ENCODE results near the gene PRDM16. TPM values are rescaled to one million over a fixed set of nuclear protein-coding genes. Genes with fewer than 3 reads are reported as not detected.

Gene PRDM16
- total RNA-seq, 1 donor from 2014 or later = 12.9 TPM

DNA sequence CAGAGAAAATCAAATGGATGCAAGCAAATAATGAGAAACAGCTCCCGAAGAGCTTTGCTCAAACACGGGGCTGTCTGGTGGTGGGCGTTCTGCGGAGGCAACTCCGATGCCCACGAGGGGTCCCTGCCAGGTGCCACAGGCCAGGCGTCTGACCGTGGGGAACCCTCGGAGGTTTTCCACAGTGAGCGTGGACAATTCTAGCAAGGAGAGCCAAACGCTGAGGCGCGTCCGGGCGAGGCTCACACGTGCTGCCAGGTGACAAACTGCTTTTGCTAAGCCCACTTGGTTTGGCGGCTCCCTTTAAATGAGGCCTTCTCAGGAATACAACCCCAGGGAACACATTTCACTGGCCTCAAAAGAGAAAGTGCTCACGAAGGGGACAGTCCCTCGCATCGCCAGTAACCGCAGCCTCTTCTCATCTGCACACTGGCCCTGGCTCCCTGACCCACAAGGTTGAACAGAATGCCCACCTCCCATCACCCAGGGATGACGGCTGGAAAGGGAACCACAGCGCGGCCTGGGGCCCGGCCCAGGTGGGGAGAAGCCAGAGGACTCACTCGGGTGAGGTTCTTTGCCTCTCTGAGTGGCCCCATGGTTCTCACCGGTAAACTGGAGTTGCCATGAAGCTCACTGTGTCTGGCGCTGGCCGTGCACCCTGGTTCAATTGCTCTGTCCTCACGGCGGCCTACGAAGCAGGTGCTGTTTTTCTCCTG is 97.4 kb downstream of the PRDM16 start:
- intact Hi-C loops (cut with DNase I) = no loop called here
- no peak for DNase-seq (ENCODE audit: low spot score)

DNA sequence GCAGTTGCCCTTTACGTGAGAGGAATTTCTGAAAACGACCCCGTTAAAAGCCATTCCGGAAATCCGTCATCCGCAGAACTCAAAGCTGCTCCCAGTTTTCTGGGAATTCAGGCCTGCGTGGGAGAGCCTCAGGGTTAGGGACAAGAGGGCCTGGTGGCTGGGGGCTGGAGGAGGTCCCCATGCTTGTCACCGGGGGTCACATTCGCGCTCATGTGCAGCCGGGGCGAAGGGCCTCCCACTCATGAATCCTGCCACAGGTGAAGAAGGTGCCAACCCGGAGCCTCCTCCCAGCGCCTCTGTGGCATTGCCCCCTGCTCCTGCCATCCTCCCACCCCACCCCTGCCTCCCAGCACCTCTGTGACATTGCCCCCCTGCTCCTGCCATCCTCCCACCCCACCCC is 98.3 kb downstream of the PRDM16 start:
- intact Hi-C loops (cut with DNase I) = no loop called here
- DNase-seq (ENCODE audit: low spot score) = no peak

DNA sequence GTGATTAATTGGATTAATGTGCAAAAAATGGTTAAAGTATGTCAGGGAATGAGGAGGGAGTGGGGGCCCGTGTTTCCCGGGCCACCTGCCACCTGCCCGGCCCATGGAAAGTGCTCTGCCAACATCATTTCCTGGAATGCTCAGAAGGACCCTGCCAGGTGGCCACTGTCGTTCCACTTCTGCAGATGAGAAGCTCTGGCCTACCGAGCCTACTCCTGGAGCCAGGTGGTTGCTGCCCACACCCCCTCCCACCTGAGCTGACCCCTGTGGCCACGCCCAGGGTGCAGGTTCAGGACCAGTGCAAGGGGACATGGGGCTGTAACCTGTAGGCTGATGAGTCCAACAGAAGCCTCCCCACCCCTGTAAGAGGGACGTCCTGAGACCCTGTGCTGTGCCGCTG is 99.7 kb downstream of the PRDM16 start:
- no peak for DNase-seq (ENCODE audit: low spot score)
- intact Hi-C loops (cut with DNase I) = no loop called here

DNA sequence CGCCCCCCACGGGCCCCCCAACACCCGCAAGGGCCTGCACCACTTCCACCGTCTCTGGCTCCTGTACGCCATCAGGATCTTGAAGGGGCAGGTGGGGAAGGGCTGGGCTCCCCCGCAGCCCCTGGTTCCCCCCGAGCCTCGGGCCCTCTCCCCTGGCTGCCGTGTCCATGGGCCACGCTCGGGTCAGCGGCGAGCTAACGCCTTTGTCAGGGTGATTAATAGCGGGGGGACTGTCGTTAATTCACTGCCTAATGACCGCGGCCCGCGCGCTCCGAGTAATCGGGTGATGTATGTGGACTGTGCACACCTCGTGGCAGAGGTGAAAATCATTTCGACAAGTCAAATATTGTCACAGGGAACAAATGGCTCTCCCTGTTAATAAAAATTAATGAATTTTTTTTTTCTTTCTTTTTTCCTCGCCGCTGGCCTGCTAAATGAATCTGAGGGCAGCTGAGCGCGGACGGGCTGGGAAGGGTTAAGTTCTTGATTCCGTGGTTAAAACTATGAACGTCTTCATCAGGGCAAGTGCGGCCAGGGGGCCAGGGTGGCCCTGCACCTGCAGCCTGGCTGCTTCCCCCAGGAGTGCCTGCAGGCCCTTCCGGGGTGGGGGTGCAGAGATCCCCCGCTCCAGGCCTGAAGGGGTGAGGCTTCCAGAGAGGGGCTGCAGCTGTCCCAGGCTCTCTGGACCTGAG is 100.8 kb downstream of the PRDM16 start:
- intact Hi-C loops (cut with DNase I) = loop anchor here (2.0 to 5.0 kb wide), 3 partner anchors 103 to 252 kb away; partner anchors contain the start of gene PRDM16
- no peak for DNase-seq (ENCODE audit: low spot score)

DNA sequence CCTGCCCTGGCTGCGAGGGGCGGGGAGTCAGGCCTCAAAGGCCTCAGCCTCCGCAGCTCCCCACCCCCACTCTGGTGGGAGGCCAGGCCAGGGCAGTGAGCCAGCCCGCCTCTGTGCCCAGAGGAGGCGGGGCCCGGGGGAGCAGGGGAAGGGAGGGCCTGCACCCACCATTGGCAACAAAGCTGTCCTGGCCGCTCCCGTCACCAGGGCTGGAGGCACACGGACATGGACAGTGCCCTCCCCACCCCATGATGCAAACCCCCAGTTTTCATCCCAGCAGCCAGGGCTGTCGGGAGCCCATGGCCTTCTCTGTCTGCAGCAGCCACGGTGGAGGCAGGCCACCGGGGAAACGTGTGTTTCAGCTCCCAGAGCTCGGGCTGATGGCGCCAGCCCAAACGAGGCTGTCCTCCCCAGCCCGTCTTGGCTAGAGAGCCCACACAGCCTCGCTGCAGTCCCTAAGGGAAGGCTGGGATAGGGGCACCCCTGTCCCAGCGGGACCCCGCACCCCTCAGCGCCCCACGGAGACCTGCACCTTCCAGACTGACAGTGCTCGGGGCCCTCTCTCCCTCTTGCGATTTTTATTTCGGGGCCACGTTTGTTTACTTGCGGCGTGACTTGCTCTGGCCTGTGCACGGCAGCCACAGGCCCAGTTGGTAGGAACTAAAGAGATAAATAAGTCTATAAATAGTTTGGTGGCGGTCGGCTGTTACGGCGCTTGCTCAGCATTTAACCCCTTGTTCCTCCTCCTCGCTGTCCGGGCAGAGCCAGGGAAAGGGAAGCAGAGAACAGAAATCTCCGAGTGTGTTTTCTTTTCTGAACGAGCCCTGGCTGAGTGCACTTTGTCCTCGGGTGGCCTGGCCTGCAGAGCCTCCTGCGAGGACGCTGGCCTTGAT is 101.8 kb downstream of the PRDM16 start:
- intact Hi-C loops (cut with DNase I) = loop anchor here (2.0 to 5.0 kb wide), 3 partner anchors 104 to 251 kb away; partner anchors contain the start of gene PRDM16
- DNase-seq (ENCODE audit: low spot score) = peak; percentile 83

DNA sequence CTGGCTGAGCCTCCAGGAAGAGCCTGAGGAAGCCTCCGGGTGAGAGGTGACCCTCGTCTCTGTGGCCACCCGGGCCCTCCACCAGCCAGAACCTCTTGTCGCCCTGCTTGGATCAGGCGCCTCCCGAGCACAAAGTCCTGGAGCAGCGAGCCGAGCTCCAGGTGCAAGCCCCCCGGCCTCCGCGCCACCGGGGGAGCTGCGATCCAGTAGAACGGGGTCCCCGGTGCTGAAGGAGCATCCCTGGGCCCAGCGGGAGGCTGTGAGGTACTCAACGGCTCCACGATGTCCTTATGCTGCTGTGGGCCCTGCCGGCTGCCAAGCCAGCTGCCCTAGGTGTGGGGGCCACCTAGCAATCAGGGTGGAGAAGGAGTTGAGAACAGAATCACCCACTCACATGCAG is 102.8 kb downstream of the PRDM16 start:
- intact Hi-C loops (cut with DNase I) = loop anchor here (2.0 to 5.0 kb wide), 3 partner anchors 104 to 251 kb away; partner anchors contain the start of gene PRDM16
- DNase-seq (ENCODE audit: low spot score) = no peak

DNA sequence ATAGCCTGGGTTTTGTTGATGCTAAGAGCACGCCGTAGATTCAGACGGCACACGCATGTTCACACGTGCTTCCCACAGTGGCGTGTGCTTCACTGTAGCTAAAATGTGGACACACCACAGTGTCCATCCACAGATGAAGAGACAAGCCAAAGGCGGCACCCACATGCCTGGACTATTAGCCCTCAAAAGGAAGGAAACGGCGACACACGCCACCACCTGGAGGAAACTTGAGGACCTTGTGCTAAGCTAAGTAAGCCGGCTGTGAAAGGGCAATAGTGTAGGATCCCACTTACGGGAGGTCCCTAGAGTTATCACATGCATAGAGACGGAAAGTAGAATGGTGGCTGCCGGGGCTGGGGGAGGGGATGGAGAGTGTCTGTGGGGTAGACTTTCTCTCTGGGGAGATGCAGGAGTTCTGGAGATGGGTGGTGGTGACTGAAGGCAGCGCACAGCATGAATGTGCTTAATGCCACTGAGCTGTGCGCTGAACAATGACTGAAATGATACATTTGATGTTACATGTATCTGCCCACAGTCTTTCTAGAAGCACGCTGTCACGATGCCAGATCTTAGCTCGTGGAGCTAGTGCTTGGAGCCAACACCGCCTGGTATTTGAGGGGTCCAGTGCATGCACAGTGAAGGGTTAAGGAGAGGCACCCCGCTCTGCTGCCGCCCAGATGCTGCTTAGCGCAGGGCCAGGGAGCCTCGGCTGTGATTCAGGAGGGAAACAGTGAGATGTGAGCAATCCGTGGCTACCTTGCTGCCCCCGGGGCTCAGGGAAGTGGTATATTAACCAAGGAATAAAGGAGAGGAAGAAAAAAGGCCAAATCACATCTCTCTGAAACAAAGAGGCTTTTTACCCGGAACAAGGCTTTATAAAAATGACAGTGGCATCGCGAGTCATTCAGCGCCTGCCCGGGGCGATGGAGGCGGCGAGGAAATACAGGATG is 103.7 kb downstream of the PRDM16 start:
- intact Hi-C loops (cut with DNase I) = loop anchor here (5.0 kb wide), 2 partner anchors 105 to 250 kb away; partner anchors contain the start of gene PRDM16
- no peak for DNase-seq (ENCODE audit: low spot score)

DNA sequence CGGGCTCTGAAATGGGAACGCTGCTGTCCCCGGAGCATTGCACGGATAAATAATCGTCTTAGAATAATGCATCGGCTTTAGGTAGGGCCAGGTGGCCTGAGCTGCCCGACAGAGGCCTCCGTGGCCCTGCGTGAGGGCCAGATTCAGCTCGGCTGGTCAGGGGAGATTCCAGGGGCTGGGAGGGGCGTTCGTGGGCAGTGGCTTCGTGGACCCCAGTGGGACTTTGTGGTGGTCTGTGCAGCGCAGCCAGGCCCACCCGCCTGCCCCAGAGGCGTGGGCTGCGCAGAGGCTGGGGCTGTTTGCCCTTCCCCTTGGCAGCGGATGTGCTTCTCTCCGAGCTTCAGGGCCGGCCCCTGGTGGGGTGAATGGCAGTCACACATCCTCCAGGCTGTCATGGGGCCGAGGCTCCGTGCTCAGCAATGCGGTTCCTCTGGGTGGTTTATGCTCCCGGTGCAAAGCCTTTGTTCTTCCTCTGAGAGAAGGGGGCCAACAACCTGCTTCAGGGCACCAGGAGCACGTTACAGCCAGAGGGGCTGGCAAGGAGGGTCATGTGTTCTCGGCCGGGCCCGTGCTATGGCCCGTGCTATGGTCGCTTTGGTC is 104.5 kb downstream of the PRDM16 start:
- DNase-seq (ENCODE audit: low spot score) = no peak
- intact Hi-C loops (cut with DNase I) = loop anchor here (5.0 kb wide), 2 partner anchors 106 to 249 kb away; partner anchors contain the start of gene PRDM16

DNA sequence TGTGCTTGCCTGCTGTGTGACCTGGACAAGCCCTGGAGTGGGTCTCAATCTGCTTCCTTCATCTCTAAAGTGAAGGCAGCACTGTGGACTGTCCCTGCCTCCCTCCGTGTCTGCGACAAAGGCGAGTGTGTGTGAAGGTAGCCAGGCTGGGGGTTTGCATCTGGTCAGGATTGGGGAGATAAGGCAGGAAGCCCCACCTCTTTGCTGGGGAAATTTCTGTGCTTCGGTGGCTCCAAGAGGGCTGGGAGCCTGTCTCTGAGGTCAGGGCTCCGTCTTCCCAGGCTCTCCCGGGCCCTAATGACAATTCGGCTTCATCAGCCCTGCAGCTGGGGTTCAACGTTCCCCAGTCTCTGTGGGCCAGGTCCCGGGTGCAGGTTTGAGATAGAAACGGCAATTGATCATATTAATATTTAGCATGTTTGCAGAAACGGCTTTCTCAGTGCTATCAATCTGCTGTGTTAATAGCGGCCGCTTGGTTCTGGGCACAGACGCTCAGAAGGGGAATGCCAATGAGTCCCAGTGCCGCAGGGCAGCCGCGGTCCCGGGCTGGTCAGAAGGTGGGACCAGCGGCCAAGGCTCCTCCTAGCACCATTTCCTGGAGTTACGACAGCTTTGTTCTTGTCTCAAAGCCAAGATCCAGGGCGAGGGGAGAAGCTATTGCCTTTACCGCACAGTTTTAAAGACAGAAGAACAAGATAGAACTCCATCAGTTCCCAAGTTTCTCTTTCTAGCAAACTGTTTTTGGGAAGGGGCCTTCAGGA is 105.7 kb downstream of the PRDM16 start:
- intact Hi-C loops (cut with DNase I) = loop anchor here (5.0 kb wide), 2 partner anchors 107 to 248 kb away; partner anchors contain the start of gene PRDM16
- DNase-seq (ENCODE audit: low spot score) = no peak

DNA sequence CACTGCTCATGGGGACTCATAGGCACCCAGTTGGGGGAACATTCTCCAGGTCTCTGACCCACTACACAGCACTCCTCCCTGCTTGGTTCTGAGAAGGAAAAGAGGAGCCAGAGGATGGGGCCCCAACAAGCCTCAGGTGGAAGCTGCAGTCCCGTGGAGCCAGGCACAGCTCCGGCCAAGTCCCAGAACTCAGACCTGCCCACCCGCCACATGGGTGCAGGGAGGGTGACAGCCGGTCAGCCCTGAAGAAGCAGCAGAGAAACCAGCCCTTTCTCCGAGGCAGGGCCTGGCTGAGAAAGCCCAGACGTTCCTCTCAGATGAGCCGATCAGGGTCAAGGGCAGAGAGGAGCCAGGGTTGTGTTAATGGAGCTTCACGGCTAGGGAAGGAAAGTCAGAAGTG is 106.5 kb downstream of the PRDM16 start:
- intact Hi-C loops (cut with DNase I) = no loop called here
- DNase-seq (ENCODE audit: low spot score) = no peak

DNA sequence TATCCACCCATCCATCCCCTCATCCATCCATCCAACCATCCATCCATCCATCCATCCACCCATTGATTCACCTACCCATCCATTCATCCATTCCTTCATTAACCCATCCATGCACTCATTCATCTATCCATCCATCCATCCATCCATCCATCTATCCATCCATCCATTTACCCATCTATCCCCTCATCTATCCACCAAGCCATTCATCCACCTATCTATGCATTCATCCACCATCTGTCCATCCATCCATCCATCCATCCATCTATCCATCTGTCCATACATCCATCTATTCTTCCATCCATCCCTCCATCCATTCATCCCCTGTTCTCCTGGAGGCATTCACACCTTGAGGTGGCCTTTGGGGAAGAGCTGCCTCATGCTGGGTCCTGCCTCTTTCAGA is 107.0 kb downstream of the PRDM16 start:
- intact Hi-C loops (cut with DNase I) = no loop called here
- no peak for DNase-seq (ENCODE audit: low spot score)

DNA sequence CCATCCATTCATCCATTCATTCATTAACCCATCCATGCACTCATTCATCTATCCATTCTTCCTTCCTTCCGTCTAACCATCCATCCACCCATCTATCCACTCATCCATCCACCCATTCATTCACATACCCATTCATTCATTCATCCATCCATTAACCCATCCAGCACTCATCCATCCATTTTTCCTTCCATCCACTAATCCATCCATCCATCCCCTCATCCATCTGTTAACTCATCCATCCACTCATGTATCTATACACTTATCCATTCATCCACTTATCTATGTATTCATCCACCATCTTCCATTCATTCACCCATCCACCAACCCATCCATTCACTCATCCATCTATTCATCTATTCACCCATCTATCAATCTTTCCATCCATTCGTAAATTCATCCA is 107.8 kb downstream of the PRDM16 start:
- intact Hi-C loops (cut with DNase I) = no loop called here

DNA sequence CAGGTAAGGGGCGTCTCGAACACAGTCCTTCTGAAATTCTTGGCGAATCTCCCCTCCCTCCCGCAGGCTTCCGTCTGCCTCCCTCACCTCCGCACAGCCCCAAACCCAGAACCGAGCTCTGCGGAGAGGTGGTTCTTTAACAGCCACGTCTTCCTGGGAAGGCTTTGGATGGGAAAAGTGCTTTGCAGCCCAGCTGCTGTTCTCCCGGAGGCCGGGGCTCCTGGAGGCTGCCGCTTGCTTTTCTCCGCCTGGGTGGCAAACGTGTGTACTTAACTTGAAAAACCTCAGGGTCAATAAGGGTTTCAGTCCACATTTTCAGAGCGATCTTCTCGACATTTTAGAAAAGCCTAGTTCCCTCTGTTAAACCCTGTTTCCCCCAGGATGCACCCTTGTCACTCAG is 109.3 kb downstream of the PRDM16 start:
- DNase-seq (ENCODE audit: low spot score) = no peak

More for the DNA sequence above, 107.8 kb downstream of the PRDM16 start:
- no peak for DNase-seq (ENCODE audit: low spot score)

DNA sequence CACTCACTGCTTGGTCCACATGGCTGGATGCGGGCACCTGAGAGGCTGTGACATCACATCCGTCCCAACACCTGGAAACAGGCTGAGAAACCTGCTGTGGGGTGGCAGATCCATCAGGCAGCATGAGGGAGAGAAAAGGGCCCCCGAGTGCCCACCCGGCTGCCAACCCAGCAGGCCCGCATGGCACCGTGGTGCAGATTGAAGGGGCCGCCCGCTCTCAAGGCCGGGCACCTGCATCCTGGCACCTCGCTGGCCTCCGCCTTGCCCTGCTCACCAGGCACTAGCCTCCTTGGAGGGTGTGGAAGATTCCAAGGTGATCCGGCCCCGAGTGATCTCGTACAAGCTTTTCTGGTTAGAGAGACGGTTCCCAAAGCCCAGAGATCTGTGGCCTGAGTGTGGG is 110.5 kb downstream of the PRDM16 start:
- intact Hi-C loops (cut with DNase I) = no loop called here

More for the DNA sequence above, 109.3 kb downstream of the PRDM16 start:
- intact Hi-C loops (cut with DNase I) = no loop called here

DNA sequence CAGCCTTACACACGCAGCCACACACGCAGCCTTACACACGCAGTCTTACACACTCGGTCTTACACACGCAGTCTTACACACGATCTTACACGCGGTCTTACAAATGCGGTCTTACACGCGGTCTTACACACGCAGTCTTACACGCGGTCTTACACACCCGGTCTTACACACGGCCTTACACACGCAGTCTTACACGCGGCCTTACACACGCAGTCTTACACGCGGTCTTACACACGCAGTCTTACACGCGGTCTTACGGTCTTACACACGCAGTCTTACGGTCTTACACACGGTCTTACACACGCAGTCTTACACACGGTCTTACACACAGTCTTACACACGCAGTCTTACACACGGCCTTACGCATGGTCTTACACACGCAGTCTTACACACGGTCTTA is 111.9 kb downstream of the PRDM16 start:
- no peak for DNase-seq (ENCODE audit: low spot score)
- intact Hi-C loops (cut with DNase I) = no loop called here

More for the DNA sequence above, 110.5 kb downstream of the PRDM16 start:
- no peak for DNase-seq (ENCODE audit: low spot score)

DNA sequence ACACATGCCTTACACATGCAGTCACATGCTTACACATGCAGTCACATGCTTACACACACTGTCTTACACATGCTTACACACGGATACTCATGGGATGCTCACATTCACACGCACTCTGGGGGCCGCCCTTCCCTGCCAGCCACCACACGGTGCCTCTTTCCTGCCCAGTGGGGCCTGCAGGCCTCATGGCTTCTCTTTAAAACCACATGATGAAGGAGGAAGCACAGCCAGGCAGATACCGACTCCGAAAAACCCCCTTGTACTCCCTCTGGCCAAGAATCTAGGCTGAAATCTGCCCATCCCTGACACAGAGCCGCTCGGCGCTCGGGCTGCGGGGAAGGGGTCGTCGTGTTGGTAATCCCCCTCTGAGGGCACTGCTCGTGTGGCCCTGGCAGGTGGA is 113.0 kb downstream of the PRDM16 start:
- DNase-seq (ENCODE audit: low spot score) = no peak
- intact Hi-C loops (cut with DNase I) = no loop called here

DNA sequence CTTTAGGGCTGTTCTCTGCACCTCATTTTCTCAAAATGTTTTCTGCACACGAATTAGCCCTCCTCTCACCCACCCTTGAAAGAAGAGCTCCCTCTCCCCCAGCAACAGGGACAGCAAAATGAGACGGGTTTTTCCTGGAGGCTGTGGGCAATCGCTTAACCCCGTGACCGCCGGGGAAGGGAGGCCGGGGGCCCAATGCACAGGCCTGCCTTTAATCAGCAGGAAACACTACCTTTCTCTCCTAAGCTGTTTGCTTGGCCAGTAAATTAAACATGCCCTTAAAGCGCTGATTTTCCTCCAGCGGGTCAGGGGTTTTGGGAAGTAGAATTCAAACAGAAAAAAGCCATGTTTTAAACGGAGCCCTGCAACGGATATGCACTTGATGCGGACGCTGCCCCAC is 114.4 kb downstream of the PRDM16 start:
- DNase-seq (ENCODE audit: low spot score) = no peak
- intact Hi-C loops (cut with DNase I) = no loop called here

DNA sequence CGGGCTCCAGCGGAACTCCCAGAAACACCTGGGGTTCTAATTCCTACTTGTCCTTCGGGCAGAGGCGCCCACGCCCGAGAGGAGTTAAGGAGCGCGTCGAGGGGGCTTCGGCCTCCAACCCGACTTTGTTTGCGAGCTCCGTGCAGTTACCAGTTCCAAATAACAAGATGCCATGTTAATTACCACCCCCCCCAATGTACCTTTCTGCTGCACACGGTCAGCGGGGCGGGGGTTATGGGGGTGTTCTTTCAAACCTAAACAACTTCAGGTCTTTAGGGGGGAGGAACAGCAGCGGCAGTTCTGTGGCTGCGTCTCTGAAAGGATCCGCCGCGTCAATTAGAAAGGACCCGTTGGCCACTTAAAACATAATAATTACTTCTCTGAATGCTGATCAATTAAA is 114.8 kb downstream of the PRDM16 start:
- no peak for DNase-seq (ENCODE audit: low spot score)
- intact Hi-C loops (cut with DNase I) = no loop called here

Measured in cardiac septum (tissue), 1 donor.